Activated CD4-positive, alpha-beta memory T cell treated with anti-CD3 and anti-CD28 coated beads, Interleukin-2, amount 10 ng/mL, durations not matched to agents 7 days and 5 days (primary cell): Measurements from ENCODE around the gene GTF2IRD1. TPM values are rescaled to one million over a fixed set of nuclear protein-coding genes. Genes with fewer than 3 reads are reported as not detected.
A peak's percentile ranks its signal among the peaks of the same experiment; 100 is the strongest.
"Not testable (repeated sequence)": the region's sequence is repeated elsewhere in the genome, so short reads cannot be mapped to it uniquely, and the experiment has no call there.

Experiments
- CTCF ChIA-PET: fragments of 350-600 bp; sonication (Branson Sonifier 250); formaldehyde crosslinking; loops from one replicate; lab custom pipeline; 2021; ENCODE audit warnings: antibody characterized with exemption, inconsistent platforms; lab: Charles Lee
- POLR2A ChIA-PET: fragments of 350-600 bp; sonication (Branson Sonifier 250); formaldehyde crosslinking; loops from one replicate; lab custom pipeline; 2021; ENCODE audit warnings: antibody characterized with exemption; lab: Charles Lee
- DNase-seq: peaks from one replicate; pipeline ENCODE4 v3.0.0-alpha.2; 2020
- H3K27ac Mint-ChIP-seq: one replicate; pipeline ENCODE4 v1.8.0; 2021; ENCODE audit warnings: mild to moderate bottlenecking, mixed read lengths
- H3K27me3 Mint-ChIP-seq: one replicate; pipeline ENCODE4 v1.8.0; 2021; ENCODE audit warnings: mixed read lengths
- H3K36me3 Mint-ChIP-seq: one replicate; pipeline ENCODE4 v1.8.0; 2021; ENCODE audit warnings: low read depth, mixed read lengths
- H3K4me1 Mint-ChIP-seq: one replicate; pipeline ENCODE4 v1.8.0; 2021; ENCODE audit warnings: mixed read lengths
- H3K4me3 Mint-ChIP-seq: one replicate; pipeline ENCODE4 v1.8.0; 2021; ENCODE audit warnings: mild to moderate bottlenecking, mixed read lengths
- H3K9me3 Mint-ChIP-seq: one replicate; pipeline ENCODE4 v1.8.0; 2021; ENCODE audit warnings: mixed read lengths
- total RNA-seq, 2 experiments: library from RNA; stranded (reverse); gene quantifications; one replicate each; pipeline ENCODE4 v1.2.3, GENCODE V29; 2021

Gene GTF2IRD1
- total RNA-seq, 2 experiments from 2014 or later: 4.0 to 4.6 TPM

GRCh38 chr7:74439541-74439940 lies 14.2 kb upstream of the GTF2IRD1 start:
- peaks cover 2% of the 10 kb centered on the region for H3K27me3 Mint-ChIP-seq
- no peak for DNase-seq
- peaks cover 7% of the 10 kb centered on the region for H3K9me3 Mint-ChIP-seq
- ChIA-PET POLR2A (no interaction called here), CTCF (interaction anchor here (0.6 to 2.0 kb wide), 3 partner anchors 11 to 128 kb away, joined by 3 to 11 read pairs (median 3); no protein-coding TSS in a partner anchor)
- H3K27ac Mint-ChIP-seq: no peak overlapping the region
- no peaks in the 10 kb centered on the region for H3K4me1 Mint-ChIP-seq
- H3K36me3 Mint-ChIP-seq: no peaks in the 10 kb centered on the region
- H3K4me3 Mint-ChIP-seq: no peak overlapping the region

GRCh38 chr7:74440143-74440542 lies 13.6 kb upstream of the GTF2IRD1 start:
- H3K36me3 Mint-ChIP-seq, H3K9me3 Mint-ChIP-seq, DNase-seq, H3K4me1 Mint-ChIP-seq, H3K27ac Mint-ChIP-seq, POLR2A ChIA-PET, H3K4me3 Mint-ChIP-seq, H3K27me3 Mint-ChIP-seq: not testable (repeated sequence)
- CTCF ChIA-PET: interaction anchor here (0.6 to 2.0 kb wide), 3 partner anchors 10 to 128 kb away, joined by 3 to 11 read pairs (median 3); no protein-coding TSS in a partner anchor

- ChIA-PET CTCF (no interaction called here), POLR2A (no interaction called here)
- Mint-ChIP-seq H3K36me3 (no peaks in the 10 kb centered on the region), H3K27ac (no peak overlapping the region), H3K4me3 (no peak overlapping the region), H3K27me3 (no peaks in the 10 kb centered on the region), H3K9me3 (peaks cover 7% of the 10 kb centered on the region), H3K4me1 (no peaks in the 10 kb centered on the region)
- no peak for DNase-seq
These were observed 11.9 kb upstream of the GTF2IRD1 start for GRCh38 chr7:74441801-74442200.

GRCh38 chr7:74443543-74444247 lies 10.0 kb upstream of the GTF2IRD1 start:
- Mint-ChIP-seq H3K4me1 (no peaks in the 10 kb centered on the region), H3K4me3 (no peak overlapping the region)

GRCh38 chr7:74449144-74449543 lies 4.6 kb upstream of the GTF2IRD1 start:
- H3K4me3 Mint-ChIP-seq: no peak overlapping the region
- no peaks in the 10 kb centered on the region for H3K36me3 Mint-ChIP-seq
- no peak overlapping the region for H3K27ac Mint-ChIP-seq
- ChIA-PET POLR2A (no interaction called here), CTCF (interaction anchor here (0.7 to 3.1 kb wide), 7 partner anchors 10 to 121 kb away, joined by 3 to 15 read pairs (median 11); no protein-coding TSS in a partner anchor)
- H3K27me3 Mint-ChIP-seq: peaks cover 11% of the 10 kb centered on the region
- H3K4me1 Mint-ChIP-seq: peaks cover 25% of the 10 kb centered on the region
- DNase-seq: no peak
- peaks cover 2% of the 10 kb centered on the region for H3K9me3 Mint-ChIP-seq

More at GRCh38 chr7:74443543-74444247, 10.0 kb upstream of the GTF2IRD1 start:
- CTCF ChIA-PET: interaction anchor here (0.6 kb wide), 1 partner anchor 49 kb away, joined by 4 read pairs; no protein-coding TSS in a partner anchor
- no peak for DNase-seq
- Mint-ChIP-seq H3K36me3 (no peaks in the 10 kb centered on the region), H3K9me3 (peaks cover under 1% of the 10 kb centered on the region), H3K27me3 (peaks cover 3% of the 10 kb centered on the region), H3K27ac (no peak overlapping the region)
- POLR2A ChIA-PET: no interaction called here

- H3K4me1 Mint-ChIP-seq: peaks cover 25% of the 10 kb centered on the region
- POLR2A ChIA-PET: no interaction called here
- peaks cover 2% of the 10 kb centered on the region for H3K9me3 Mint-ChIP-seq
- peaks cover 13% of the 10 kb centered on the region for H3K27me3 Mint-ChIP-seq
- H3K4me3 Mint-ChIP-seq: no peak overlapping the region
- DNase-seq: peak; percentile 67
- no peak overlapping the region for H3K27ac Mint-ChIP-seq
- CTCF ChIA-PET: interaction anchor here (0.5 to 3.1 kb wide), 13 partner anchors 10 to 1718 kb away, joined by 3 to 15 read pairs (median 5); no protein-coding TSS in a partner anchor
- no peaks in the 10 kb centered on the region for H3K36me3 Mint-ChIP-seq
These were observed 3.8 kb upstream of the GTF2IRD1 start for GRCh38 chr7:74449809-74450397.

GRCh38 chr7:74452748-74453321 lies 871 bp upstream of the GTF2IRD1 start:
- peak; percentile 21 for DNase-seq
- POLR2A ChIA-PET: interaction anchor here (0.9 kb wide), 1 partner anchor 117 kb away, joined by 4 read pairs; no protein-coding TSS in a partner anchor
- CTCF ChIA-PET: interaction anchor here (0.8 kb wide), 1 partner anchor 14 kb away, joined by 3 read pairs; no protein-coding TSS in a partner anchor

GRCh38 chr7:74454021-74454924 lies 567 bp downstream of the GTF2IRD1 start:
- POLR2A ChIA-PET: no interaction called here
- Mint-ChIP-seq H3K27ac (no peak overlapping the region), H3K36me3 (no peaks in the 10 kb centered on the region), H3K4me1 (peaks cover 25% of the 10 kb centered on the region), H3K4me3 (peak overlapping the region; percentile 30), H3K27me3 (peaks cover 12% of the 10 kb centered on the region), H3K9me3 (peaks cover 2% of the 10 kb centered on the region)
- DNase-seq: peak; percentile 20
- CTCF ChIA-PET: no interaction called here

More at GRCh38 chr7:74452748-74453321, 871 bp upstream of the GTF2IRD1 start:
- Mint-ChIP-seq H3K9me3 (peaks cover 2% of the 10 kb centered on the region), H3K4me1 (peaks cover 25% of the 10 kb centered on the region), H3K4me3 (peak overlapping the region; percentile 58), H3K27ac (peak overlapping the region; percentile 86), H3K36me3 (no peaks in the 10 kb centered on the region), H3K27me3 (peaks cover 17% of the 10 kb centered on the region)

GRCh38 chr7:74454925-74455288 lies 1.2 kb downstream of the GTF2IRD1 start:
- CTCF ChIA-PET: no interaction called here
- H3K27ac Mint-ChIP-seq: no peak overlapping the region
- H3K36me3 Mint-ChIP-seq: no peaks in the 10 kb centered on the region
- peak overlapping the region; percentile 30 for H3K4me3 Mint-ChIP-seq
- peaks cover 25% of the 10 kb centered on the region for H3K4me1 Mint-ChIP-seq
- peaks cover 2% of the 10 kb centered on the region for H3K9me3 Mint-ChIP-seq
- DNase-seq: no peak
- POLR2A ChIA-PET: no interaction called here
- peaks cover 6% of the 10 kb centered on the region for H3K27me3 Mint-ChIP-seq

- POLR2A ChIA-PET: no interaction called here
- Mint-ChIP-seq H3K36me3 (no peaks in the 10 kb centered on the region), H3K4me1 (peaks cover 23% of the 10 kb centered on the region), H3K4me3 (peak overlapping the region; percentile 30), H3K9me3 (peaks cover 2% of the 10 kb centered on the region), H3K27ac (no peak overlapping the region), H3K27me3 (peaks cover 6% of the 10 kb centered on the region)
- no peak for DNase-seq
- CTCF ChIA-PET: no interaction called here
These were observed 1.6 kb downstream of the GTF2IRD1 start for GRCh38 chr7:74455291-74455804.

- DNase-seq: no peak
- Mint-ChIP-seq H3K36me3 (no peaks in the 10 kb centered on the region), H3K27ac (no peak overlapping the region), H3K4me1 (peaks cover 20% of the 10 kb centered on the region), H3K4me3 (no peak overlapping the region), H3K9me3 (peaks cover 2% of the 10 kb centered on the region), H3K27me3 (peaks cover 6% of the 10 kb centered on the region)
- ChIA-PET CTCF (interaction anchor here (1.0 kb wide), 1 partner anchor 34 kb away, joined by 3 read pairs; no protein-coding TSS in a partner anchor), POLR2A (no interaction called here)
These were observed 2.2 kb downstream of the GTF2IRD1 start for GRCh38 chr7:74455928-74456327.

- ChIA-PET CTCF (no interaction called here), POLR2A (no interaction called here)
- H3K27ac Mint-ChIP-seq: no peak overlapping the region
- peaks cover 6% of the 10 kb centered on the region for H3K27me3 Mint-ChIP-seq
- no peak overlapping the region for H3K4me3 Mint-ChIP-seq
- no peaks in the 10 kb centered on the region for H3K36me3 Mint-ChIP-seq
- DNase-seq: no peak
- H3K4me1 Mint-ChIP-seq: peaks cover 13% of the 10 kb centered on the region
- H3K9me3 Mint-ChIP-seq: peaks cover 2% of the 10 kb centered on the region
These were observed 3.3 kb downstream of the GTF2IRD1 start for GRCh38 chr7:74457007-74457406.
